Measurements from ENCODE around the gene HSPA4.
"Not testable (repeated sequence)": the region's sequence is repeated elsewhere in the genome, so short reads cannot be mapped to it uniquely, and the experiment has no call there.

The HSPA4 gene

DNA sequence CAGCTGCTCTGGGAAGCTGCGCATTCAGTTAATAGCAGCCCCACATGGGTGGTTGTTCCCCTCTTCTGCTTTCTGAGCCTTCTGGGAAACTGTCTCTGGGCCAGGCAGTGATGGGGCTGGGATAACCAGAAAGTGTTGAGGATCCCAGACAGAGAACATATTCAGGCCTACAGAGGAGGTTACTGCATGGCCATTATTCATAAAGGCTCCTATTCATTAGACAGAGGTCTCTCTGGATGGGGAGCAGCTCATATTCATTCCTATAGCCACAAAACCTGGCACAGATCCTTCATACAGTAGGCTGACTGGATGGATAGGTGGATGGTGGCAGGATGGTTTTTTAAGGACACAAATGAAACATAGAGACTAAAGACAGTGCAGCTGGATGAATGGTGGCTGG lies 76.3 kb downstream of the HSPA4 start:
- no peak for DNase-seq

DNA sequence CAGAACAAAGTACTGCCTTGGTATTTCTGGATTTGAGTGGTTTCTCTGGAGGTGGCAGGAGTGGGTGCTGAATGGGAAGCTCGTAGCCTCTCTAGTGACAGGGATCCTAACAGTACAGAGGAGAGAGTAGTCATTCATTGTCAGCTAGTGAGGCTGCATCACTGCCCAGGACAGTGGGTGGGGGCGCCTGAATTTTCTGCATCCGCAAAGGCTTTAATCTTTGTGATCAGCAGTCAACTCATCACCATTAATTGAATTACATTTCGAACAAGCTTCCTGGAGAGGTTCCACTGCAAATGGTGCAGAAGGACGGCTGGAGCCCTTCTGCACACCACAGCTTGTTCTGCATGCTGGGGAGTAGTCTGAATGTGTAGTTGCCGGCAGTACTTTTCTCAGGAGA lies 77.5 kb downstream of the HSPA4 start:
- no peak for DNase-seq

DNA sequence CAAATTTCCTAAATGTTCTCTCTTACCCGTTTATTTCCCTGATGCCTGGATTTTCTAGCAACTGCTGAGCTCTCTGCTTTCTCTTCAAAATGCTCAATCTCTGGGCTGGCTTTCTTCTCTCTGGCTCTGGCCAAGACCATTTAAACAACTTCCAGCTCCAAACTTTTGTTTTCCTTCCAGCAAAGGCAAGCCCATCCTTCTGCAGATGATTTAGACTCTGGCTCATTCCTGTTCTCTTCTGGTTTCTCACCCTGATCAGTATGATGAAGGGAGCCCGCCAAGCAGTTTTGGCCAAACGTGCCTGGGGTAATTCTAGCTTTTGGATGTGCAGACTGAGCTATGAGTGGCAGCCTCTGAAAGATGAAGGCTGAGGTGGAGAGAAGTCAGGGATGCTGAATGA lies 78.1 kb downstream of the HSPA4 start:
- DNase-seq = no peak

DNA sequence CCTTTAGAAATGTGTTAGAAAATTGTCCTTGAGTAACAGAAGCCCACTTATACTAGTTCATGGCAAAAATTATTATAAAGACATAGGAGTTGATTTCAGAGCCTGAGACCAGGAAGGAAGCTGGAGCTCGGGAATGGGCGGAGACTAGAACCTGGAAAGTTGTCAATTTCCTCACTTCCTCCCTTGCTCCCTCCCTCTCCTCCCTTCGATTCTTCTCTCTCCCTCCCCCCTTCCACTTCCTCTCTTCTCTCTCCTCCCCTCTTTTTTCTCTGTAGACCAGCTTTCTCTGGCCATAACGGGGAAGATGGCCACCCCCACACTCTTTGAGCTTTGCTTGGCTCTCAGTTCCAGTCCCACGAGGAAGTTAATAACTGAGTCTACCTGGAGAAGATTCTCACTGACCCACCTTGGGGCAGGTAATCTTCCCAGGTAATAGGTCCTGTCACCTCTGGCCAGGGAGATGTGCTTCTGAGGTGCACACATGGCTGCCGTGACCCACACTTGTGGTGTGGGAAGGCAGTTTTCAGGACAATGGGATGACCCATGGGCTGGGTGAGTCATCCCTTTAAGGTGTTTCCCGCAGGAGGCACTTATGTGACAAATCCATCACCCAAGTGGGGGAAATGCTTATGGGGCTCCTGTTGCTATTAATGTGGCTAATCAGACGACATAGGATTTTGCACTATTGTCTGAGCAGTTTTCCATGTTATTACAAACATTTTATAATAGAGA lies 78.7 kb downstream of the HSPA4 start:
- DNase-seq = no peak

DNA sequence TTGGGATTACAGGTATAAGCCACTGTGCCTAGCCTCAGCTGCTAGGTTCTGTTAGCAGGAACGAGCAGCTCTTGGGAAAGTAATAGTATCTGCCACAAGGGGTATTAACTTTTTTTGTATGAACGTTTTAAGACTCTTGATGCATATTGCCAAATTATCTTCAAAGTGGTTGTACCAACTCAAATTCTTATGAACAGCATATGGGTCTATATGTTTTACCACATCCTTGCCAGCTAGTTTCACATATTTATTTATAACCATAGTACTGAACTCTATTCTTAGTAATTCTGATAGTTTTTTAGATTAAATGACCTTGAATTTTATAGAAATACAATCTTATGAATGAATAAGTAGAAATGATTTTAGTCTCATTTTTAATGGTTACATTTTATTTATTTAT lies 80.9 kb downstream of the HSPA4 start:
- no peak for DNase-seq

DNA sequence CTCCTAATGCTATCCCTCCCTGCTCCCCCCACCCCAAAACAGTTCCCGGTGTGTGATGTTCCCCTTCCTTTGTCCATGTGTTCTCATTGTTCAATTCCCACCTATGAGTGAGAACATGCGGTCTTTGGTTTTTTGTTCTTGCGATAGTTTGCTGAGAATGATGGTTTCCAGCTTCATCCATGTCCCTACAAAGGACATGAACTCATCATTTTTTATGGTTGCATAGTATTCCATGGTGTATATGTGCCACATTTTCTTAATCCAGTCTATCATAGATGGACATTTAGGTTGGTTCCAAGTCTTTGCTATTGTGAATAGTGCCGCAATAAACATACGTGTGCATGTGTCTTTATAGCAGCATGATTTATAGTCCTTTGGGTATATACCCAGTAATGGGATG lies 81.4 kb downstream of the HSPA4 start:
- not testable (repeated sequence) for DNase-seq

DNA sequence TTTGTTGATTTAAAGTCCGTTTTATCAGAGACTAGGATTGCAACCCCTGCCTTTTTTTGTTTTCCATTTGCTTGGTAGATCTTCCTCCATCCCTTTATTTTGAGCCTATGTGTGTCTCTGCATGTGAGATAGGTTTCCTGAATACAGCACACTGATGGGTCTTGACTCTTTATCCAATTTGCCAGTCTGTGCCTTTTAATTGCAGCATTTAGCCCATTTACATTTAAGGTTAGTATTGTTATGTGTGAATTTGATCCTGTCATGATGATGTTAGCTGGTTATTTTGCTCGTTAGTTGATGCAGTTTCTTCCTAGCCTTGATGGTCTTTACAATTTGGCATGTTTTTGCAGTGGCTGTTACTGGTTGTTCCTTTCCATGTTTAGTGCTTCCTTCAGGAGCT lies 85.1 kb downstream of the HSPA4 start:
- not testable (repeated sequence) for DNase-seq

DNA sequence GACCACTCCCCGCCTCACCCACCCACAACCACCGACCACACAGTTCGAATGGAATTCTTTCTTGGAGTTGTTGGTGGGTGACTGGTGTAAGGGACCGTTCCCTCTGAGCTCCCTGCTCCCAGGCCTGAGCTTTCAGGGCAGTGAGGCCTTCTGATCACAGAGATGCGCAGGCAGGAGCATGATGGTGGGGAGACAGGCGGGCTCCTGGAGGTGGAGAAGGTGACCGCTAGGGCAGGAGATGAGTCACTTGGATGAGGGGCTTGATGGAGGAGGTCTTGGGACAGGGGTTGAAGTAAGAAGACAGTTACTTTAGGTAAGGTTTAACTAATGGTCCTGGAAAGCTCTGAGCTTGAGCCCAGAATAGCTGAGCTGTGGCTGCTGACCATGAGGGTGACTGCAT lies 88.5 kb downstream of the HSPA4 start:
- no peak for DNase-seq

DNA sequence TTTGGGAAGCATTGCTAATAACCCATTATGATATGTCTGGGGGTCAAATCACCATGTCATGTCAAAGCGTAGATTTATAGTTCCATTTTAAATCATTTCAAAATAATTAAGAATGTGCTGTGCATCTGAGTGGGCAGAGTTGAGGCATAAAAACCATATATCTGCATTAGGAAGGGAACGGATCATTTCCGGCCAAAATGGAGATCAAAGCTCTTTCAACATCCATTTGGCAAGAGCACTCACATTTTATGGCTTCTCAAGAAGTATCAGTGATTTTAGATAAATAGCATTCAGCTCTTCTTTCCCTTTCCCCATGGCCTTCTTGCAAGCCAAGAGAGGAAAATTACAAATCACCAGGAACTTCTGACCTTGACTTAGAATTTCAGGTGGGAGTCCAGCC lies 89.9 kb downstream of the HSPA4 start:
- no peak for DNase-seq

DNA sequence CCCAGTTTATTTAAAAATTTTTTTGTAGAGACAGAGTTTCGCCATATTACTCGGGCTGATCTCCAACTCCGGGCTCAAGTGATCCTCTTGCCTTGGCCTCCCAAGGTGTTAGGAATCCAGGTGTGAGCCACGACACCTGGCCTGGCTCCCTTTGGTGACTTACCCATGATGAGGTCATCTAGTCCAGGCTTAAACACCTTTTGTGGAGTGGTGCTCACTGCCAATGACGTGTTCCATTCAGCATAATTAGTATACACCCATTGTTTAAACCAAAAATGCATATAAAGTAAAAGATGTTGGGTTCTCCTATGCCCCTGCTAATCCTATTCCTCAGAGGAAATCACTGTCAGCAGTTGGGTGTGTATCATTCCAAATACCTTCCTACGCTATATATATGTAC lies 91.0 kb downstream of the HSPA4 start:
- no peak for DNase-seq

DNA sequence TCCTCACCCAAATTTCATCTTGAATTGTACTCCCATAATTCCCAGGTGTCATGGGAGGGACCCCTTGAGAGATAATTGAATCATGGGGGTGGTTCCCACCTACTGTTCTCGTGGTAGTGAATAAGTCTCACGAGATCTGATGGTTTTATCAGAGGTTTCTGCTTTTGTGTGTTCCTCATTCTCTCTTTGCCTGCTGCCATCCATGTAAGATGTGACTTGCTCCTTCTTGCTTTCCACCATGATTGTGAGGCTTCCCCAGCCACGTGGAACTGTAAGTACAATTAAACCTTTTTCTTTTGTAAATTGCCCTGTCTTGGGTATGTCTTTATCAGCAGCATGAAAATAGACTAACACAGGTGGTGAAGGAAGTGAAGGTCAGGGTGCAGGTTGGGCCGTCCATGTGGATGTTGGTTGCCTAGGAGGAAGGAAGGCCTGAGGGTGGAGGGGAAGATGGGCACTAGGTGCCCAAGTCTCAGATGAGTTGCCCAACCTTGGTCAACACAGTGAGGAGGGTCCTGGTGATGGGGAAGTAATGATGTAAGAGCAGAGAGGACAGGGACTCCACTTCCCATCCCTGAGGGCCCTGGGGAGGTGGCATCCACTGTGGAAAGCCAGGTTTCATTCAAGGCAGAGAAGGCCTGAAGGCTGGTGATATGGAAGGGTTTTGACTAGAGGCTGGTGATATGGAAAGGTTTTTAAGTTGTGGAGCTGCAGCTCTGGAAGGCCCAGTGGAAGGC lies 92.6 kb downstream of the HSPA4 start:
- DNase-seq = no peak

DNA sequence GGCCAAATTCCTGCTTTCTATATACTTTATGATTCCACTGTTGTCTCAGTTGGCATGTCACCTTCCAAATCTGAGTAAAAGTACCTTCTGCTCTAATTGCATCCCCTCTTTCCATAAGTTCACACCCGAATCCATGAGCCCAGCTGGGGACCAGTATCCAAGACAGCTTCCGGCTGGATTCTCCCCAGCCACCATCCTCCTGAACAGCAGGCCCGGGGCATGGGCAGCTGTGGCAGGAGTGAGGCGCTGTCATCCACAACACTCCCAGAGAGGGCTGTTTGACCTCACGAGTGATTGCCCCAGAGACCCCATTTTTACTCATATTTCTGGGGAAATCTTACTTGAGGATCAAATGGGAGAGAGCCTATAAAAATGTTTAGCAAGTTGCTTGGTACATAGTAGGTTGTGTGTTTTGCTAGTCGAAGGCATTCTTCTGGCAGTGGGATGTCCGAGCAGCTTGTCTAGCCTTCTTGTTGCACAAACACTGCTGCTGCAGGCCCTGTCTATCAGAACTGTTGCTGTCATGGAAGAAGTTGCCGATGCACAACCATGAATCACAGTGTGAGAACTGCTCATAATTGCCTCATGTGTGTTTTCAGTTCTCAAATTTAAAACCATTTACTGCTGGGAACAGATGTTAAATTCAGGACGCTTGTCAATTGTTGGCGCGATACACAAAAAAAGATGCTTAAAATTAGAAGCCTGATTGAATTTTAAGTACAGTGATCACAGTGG lies 93.8 kb downstream of the HSPA4 start:
- DNase-seq = no peak

DNA sequence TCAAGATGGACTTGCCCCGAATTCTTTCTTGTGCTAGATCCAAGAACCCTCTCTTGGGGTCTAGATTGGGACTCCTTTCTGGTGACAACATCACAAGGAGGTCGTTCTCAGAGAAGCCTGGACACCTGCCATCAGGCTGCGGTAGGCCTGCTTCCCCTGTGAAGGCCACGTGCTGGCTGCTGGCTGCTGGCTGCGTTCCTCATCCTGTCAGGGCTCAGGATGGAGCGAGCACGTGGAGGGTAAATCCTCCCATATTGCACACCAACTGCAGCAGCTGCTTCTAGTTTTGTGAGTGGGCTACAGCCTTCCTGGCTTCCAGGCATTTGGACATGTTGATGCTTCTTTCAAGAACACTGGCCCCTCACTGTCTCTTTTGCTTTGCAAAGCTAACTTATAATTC lies 95.6 kb downstream of the HSPA4 start:
- DNase-seq = no peak

DNA sequence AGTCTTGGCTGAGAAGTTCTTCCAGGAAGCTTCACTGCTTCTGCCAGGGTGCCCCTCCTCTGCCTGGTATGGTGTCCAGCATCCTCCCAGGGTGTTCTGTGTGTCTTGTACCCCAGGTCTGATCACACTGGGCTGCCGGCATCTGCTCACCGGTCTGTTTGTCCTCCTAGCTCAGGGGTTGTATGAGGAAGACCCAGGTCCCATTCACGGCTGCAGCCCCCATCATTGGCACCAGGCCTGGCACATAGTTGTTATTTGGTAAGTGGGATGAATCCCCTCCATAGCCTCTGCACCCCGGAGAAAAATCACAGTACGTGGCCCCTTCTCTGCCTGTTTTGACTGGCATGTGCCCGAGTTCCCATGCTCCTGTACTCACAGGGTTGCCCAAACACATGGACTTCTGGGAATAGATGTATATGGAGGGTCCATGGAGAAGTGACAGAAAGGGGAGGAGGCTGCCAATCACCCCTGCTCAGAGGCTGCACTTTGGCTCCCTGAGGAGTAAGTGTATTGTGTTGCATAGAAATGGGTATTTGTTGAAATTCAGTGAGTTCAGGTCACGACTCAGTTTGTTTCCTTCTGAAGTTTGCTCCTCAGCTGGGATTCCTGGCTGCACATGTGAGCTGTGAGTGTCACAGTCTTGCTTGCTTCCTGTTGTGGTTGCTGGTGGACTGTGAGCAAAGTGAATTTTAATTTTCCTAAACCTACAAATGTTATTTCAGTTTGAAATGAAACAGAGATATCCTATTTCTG lies 96.2 kb downstream of the HSPA4 start:
- DNase-seq = no peak

DNA sequence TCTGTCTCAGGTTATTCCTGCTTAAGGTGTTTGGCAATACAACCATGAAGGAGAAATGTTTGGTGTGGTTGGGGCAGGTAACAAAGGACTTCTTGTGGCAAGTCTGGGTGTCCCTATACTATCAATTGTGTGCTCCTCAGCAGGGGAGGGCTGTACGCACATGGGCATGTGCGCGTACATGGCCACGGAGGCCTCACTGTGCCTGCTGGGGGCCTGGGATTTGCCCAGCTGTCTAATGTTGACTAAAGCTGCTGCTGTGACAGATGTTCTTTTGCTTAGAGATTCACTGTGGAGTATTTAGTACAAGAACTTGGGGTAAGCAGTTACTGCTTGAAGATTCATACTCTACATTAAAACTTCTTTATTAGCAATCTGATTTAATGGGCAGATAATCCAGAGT lies 97.5 kb downstream of the HSPA4 start:
- no peak for DNase-seq

DNA sequence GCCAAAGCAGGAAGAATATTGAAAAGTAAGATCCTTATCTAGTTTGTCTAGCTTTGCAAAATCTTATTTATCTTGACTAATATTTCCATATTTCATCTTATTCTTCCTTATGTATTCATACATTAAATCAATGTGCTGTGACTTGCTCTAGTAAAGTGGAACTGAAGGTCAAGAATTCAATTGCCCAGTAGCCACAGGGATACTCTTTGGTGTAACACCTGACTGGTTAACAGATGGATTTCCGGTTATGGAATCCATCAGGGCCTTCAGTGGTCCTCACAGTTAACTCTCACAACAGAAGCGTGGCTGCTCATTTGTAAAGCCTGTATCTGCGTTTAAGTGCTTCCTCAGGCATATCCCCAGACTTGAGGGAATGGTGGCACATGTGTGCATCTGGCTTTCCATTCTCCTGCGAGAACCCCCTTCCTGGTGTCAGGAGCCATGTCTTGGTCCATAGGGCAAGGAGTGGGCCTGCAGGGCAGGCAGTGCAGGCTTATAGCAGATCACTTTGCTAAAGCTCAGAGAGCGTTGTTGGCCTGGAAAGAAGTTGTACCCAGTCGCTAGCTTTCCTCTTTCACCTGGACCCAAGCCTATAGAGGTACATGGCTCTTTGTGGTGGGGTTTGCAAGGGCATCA lies 99.2 kb downstream of the HSPA4 start:
- no peak for DNase-seq

DNA sequence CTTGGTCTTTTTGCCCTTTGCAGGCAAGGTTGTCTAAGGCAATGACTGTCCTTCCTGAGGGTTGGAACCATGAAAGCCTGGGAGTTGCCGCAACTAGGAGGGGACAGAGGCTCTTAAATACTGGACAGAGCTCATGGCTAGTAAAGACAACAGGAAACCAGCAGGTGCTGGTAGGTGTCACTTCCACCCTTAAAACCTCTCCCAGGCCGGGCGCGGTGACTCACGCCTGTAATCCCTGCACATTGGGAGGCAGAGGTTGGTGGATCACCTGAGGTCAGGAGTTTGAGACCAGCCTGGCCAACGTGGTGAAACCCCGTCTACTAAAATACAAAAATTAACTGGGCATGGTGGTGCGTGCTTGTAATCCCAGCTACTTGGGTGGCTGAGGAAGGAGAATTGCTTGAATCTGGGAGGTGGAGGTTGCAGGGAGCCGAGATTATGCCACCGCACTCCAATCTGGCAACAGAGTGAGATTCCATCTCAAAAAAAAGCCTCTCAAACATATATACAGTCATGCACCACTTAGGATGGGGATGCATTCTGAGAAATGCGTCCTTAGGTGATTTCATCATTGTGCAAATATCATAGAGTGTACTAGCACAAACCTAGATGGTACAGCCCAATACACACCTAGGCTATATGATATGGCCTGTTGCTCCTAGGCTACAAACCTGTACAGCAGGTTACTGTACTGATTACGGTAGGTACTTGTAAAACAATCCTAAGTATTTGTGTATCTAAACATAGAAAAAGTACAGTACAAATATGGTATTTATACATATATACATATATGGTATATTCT lies 102.7 kb downstream of the HSPA4 start:
- DNase-seq = no peak

DNA sequence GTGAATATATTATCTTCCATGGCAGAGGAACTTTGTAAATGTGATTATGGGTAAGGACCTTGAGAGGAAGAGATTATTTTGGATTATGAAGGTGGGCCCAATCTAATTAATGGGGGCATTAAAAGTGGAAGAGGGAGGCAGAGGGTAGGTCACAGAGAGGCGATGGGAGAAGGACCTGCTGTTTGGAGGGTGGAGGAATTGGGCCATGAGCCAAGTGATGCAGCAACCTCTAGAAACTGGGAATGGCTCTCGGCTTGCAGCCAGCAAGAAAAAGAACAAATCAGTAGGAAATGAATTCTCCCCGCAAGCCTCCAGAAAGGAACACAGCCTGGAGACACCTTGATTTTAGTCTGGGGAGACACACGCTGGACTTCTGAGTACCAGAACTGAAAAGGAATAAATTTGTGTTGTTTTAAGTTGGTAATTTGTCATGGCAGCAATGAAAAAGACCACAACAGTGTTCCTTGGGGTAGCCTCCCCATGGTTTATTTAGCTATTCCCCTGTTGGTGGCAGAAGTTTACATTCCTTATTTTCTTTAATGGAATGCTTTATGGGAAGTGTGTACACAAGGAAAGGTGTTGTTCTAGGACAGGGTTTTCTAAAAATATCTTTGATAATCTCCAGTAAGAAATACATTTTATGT lies 103.6 kb downstream of the HSPA4 start:
- DNase-seq = no peak
